ENCODE data around the gene SNX22.

Gene SNX22

GRCh38 chr15:64157599-64158125, 6.1 kb downstream of the SNX22 start:
- DNase-seq = no peak

GRCh38 chr15:64158363-64159134, 7.0 kb downstream of the SNX22 start:
- DNase-seq = no peak

- no peak for DNase-seq
Observed at GRCh38 chr15:64161688-64162477, 10.4 kb downstream of the SNX22 start.

GRCh38 chr15:64162478-64162868, 10.9 kb downstream of the SNX22 start:
- no peak for DNase-seq

- peak; percentile 87 for DNase-seq
Observed at GRCh38 chr15:64162869-64163658, 11.5 kb downstream of the SNX22 start, which contains the start of gene PPIB. Gene PPIB, minus strand, starts transcription at chr15:64163022. Its CDS starts 36 bp downstream, at chr15:64162986.

- DNase-seq = peak; percentile 28
Observed at GRCh38 chr15:64163659-64164362, 12.3 kb downstream of the SNX22 start.

GRCh38 chr15:64164436-64164835, 12.9 kb downstream of the SNX22 start:
- no peak for DNase-seq

- DNase-seq = no peak
Observed at GRCh38 chr15:64166102-64166890, 14.8 kb downstream of the SNX22 start.

- no peak for DNase-seq
Observed at GRCh38 chr15:64180235-64180824, 28.8 kb downstream of the SNX22 start.

GRCh38 chr15:64182859-64183370, 31.4 kb downstream of the SNX22 start:
- DNase-seq = no peak

GRCh38 chr15:64185146-64185911, 33.8 kb downstream of the SNX22 start:
- no peak for DNase-seq

GRCh38 chr15:64187396-64188191, 36.1 kb downstream of the SNX22 start:
- no peak for DNase-seq

- DNase-seq = no peak
Observed at GRCh38 chr15:64191971-64192830, 40.7 kb downstream of the SNX22 start.

- no peak for DNase-seq
Observed at GRCh38 chr15:64193971-64194370, 42.4 kb downstream of the SNX22 start.

- DNase-seq = no peak
Observed at GRCh38 chr15:64197425-64197824, 45.9 kb downstream of the SNX22 start.

GRCh38 chr15:64205202-64205601, 53.7 kb downstream of the SNX22 start:
- DNase-seq = no peak

Measured in NCI-H510A treated with DMSO at 0.1 percent for 48 hours (cell line).